ENCODE measurements around the gene LDAF1. TPM values are rescaled to one million over a fixed set of nuclear protein-coding genes. Genes with fewer than 3 reads are reported as not detected.
"Not testable (repeated sequence)": the region's sequence is repeated elsewhere in the genome, so short reads cannot be mapped to it uniquely, and the experiment has no call there.

Gene LDAF1
- total RNA-seq, 2 donors from 2014 or later: 35.1 to 58.9 TPM

GRCh38 chr16:21185659-21186325 lies 27.3 kb downstream of the LDAF1 start:
- intact Hi-C loops (cut with DNase I, micrococcal nuclease): loop anchor here (10.0 kb wide), 2 partner anchors 89 to 109 kb away; partner anchors contain the start of gene CRYM (in 1 of the 2)
- DNase-seq: peak in 1 of 2 donors; percentile 32
- peak; percentile 65 for ATAC-seq

GRCh38 chr16:21186326-21186691 lies 27.8 kb downstream of the LDAF1 start:
- DNase-seq (no peak), ATAC-seq (no peak)
- intact Hi-C loops (cut with DNase I, micrococcal nuclease): loop anchor here (10.0 kb wide), 2 partner anchors 88 to 108 kb away; partner anchors contain the start of gene CRYM (in 1 of the 2)

- intact Hi-C loops (cut with DNase I, micrococcal nuclease): loop anchor here (10.0 kb wide), 2 partner anchors 85 to 105 kb away; partner anchors contain the start of gene CRYM (in 1 of the 2)
- DNase-seq (no peak), ATAC-seq (peak; percentile 23)
Observed at GRCh38 chr16:21189311-21189710, 30.8 kb downstream of the LDAF1 start.

GRCh38 chr16:21190013-21190412 lies 31.5 kb downstream of the LDAF1 start:
- intact Hi-C loops (cut with DNase I, micrococcal nuclease): no loop called here
- no peak for ATAC-seq
- no peak for DNase-seq

- ATAC-seq: no peak
- intact Hi-C loops (cut with DNase I, micrococcal nuclease): no loop called here
- DNase-seq: no peak
Observed at GRCh38 chr16:21190599-21190998, 32.1 kb downstream of the LDAF1 start.

GRCh38 chr16:21192991-21193390 lies 34.5 kb downstream of the LDAF1 start:
- intact Hi-C loops (cut with DNase I, micrococcal nuclease): no loop called here
- no peak for DNase-seq
- ATAC-seq: no peak

- ATAC-seq: no peak
- intact Hi-C loops (cut with DNase I, micrococcal nuclease): no loop called here
Observed at GRCh38 chr16:21194771-21195301, 36.4 kb downstream of the LDAF1 start.

GRCh38 chr16:21195330-21195729 lies 36.9 kb downstream of the LDAF1 start:
- ATAC-seq; DNase-seq; intact Hi-C loops (cut with DNase I, micrococcal nuclease): not testable (repeated sequence)

More at GRCh38 chr16:21194771-21195301, 36.4 kb downstream of the LDAF1 start:
- DNase-seq: no peak

GRCh38 chr16:21197112-21197511 lies 38.6 kb downstream of the LDAF1 start:
- intact Hi-C loops (cut with DNase I, micrococcal nuclease): no loop called here
- ATAC-seq (no peak), DNase-seq (no peak)

GRCh38 chr16:21197621-21198020 lies 39.1 kb downstream of the LDAF1 start:
- intact Hi-C loops (cut with DNase I, micrococcal nuclease): no loop called here
- ATAC-seq (no peak), DNase-seq (no peak)

GRCh38 chr16:21199607-21200218 lies 41.2 kb downstream of the LDAF1 start:
- peak; percentile 87 for ATAC-seq
- intact Hi-C loops (cut with DNase I, micrococcal nuclease): no loop called here
- no peak for DNase-seq

GRCh38 chr16:21203155-21203797 lies 44.8 kb downstream of the LDAF1 start:
- intact Hi-C loops (cut with DNase I, micrococcal nuclease): no loop called here
- ATAC-seq (peak; percentile 70), DNase-seq (no peak)

- intact Hi-C loops (cut with DNase I, micrococcal nuclease): no loop called here
- ATAC-seq: no peak
Observed at GRCh38 chr16:21205303-21205702, 46.8 kb downstream of the LDAF1 start.

GRCh38 chr16:21206550-21206949 lies 48.1 kb downstream of the LDAF1 start:
- intact Hi-C loops (cut with DNase I, micrococcal nuclease): no loop called here
- ATAC-seq: no peak
- no peak for DNase-seq

More at GRCh38 chr16:21205303-21205702, 46.8 kb downstream of the LDAF1 start:
- DNase-seq: no peak

GRCh38 chr16:21208446-21209230 lies 50.2 kb downstream of the LDAF1 start:
- ATAC-seq (peak; percentile 37), DNase-seq (no peak)
- intact Hi-C loops (cut with DNase I, micrococcal nuclease): no loop called here

- no peak for DNase-seq
- no peak for ATAC-seq
- intact Hi-C loops (cut with DNase I, micrococcal nuclease): no loop called here
Observed at GRCh38 chr16:21211486-21211885, 53.0 kb downstream of the LDAF1 start, which contains the start of gene ZP2. ZP2 (minus strand) TSS chr16:21211574; CDS start chr16:21211547, 27 bp downstream.

GRCh38 chr16:21214086-21214485 lies 55.6 kb downstream of the LDAF1 start:
- intact Hi-C loops (cut with DNase I, micrococcal nuclease): no loop called here

GRCh38 chr16:21217121-21217520 lies 58.6 kb downstream of the LDAF1 start:
- ATAC-seq (no peak), DNase-seq (no peak)
- intact Hi-C loops (cut with DNase I, micrococcal nuclease): no loop called here

More at GRCh38 chr16:21214086-21214485, 55.6 kb downstream of the LDAF1 start:
- DNase-seq: no peak
- no peak for ATAC-seq

GRCh38 chr16:21218153-21218552 lies 59.7 kb downstream of the LDAF1 start:
- ATAC-seq (no peak), DNase-seq (no peak)
- intact Hi-C loops (cut with DNase I, micrococcal nuclease): no loop called here

Data from left colon (tissue), 2 donors.